OCI-LY7 (cell line): ENCODE results near the gene PDGFD. TPM values are rescaled to one million over a fixed set of nuclear protein-coding genes. Genes with fewer than 3 reads are reported as not detected.

ENCODE experiments used
- BruUV-seq: library from RNA; stranded (reverse); fragments of 400-500 nt; replicated peaks from 2 replicates; lab custom pipeline; 2021; lab: Mats Ljungman, UMichigan
- CTCF ChIA-PET: fragments of 300-600 bp; sonication (Branson Sonifier 250); formaldehyde crosslinking; loops from one replicate; lab custom pipeline; 2022; ENCODE audit warnings: antibody characterized with exemption; ENCODE audit not compliant: unreplicated experiment; lab: Charles Lee
- POLR2A ChIA-PET: fragments of 300-600 bp; sonication (Branson Sonifier 250); formaldehyde crosslinking; loops from one replicate; lab custom pipeline; 2022; ENCODE audit warnings: antibody characterized with exemption; lab: Charles Lee
- DNase-seq: peaks from one replicate; pipeline ENCODE4 v3.0.0-alpha.2; 2015; ENCODE audit warnings: low spot score
- H2AFZ ChIP-seq: fragments of 200-600 bp; sonication (generic), shearing (Covaris generic); 2 replicates; pipeline ENCODE4 v1.6.1; 2014; ENCODE audit warnings: mild to moderate bottlenecking, antibody characterized with exemption, low read length, moderate library complexity
- H3K27ac ChIP-seq: fragments of 200-600 bp; sonication (generic); 2 replicates; pipeline ENCODE4 v1.5.1; 2014; ENCODE audit warnings: mixed run types, low read depth, mild to moderate bottlenecking, moderate library complexity, low read length, inconsistent platforms; ENCODE audit not compliant: poor library complexity, severe bottlenecking
- H3K36me3 ChIP-seq: fragments of 200-600 bp; sonication (generic); 2 replicates; pipeline ENCODE4 v1.6.1; 2014; ENCODE audit warnings: mild to moderate bottlenecking, antibody characterized with exemption, low read length, moderate library complexity, mixed read lengths; ENCODE audit not compliant: insufficient read depth
- H3K4me1 ChIP-seq: fragments of 200-600 bp; sonication (generic); 2 replicates; pipeline ENCODE4 v1.5.1; 2014; ENCODE audit warnings: mild to moderate bottlenecking, low read length; ENCODE audit not compliant: insufficient read depth, poor library complexity, severe bottlenecking
- H3K4me2 ChIP-seq: fragments of 200-600 bp; sonication (generic); 2 replicates; pipeline ENCODE4 v1.6.1; 2014; ENCODE audit warnings: mild to moderate bottlenecking, low read length
- H3K4me3 ChIP-seq: fragments of 200-600 bp; sonication (generic); 2 replicates; pipeline ENCODE4 v1.5.1; 2014; ENCODE audit warnings: mild to moderate bottlenecking, low read depth, low read length; ENCODE audit not compliant: poor library complexity, severe bottlenecking
- H3K79me2 ChIP-seq: fragments of 200-600 bp; sonication (generic); 2 replicates; pipeline ENCODE4 v1.6.1; 2016; ENCODE audit warnings: low read depth, mild to moderate bottlenecking, low read length, moderate library complexity, mixed read lengths; ENCODE audit not compliant: insufficient read depth
- H3K9me2 ChIP-seq: fragments of 200-600 bp; sonication (generic); 2 replicates; pipeline ENCODE4 v1.6.1; 2016; ENCODE audit warnings: mild to moderate bottlenecking, low read length, mixed read lengths; ENCODE audit not compliant: insufficient read depth
- H3K9me3 ChIP-seq: fragments of 200-600 bp; sonication (generic); 2 replicates; pipeline ENCODE4 v1.6.1; 2014; ENCODE audit warnings: mild to moderate bottlenecking, mixed run types, low read length, mixed read lengths
- H4K20me1 ChIP-seq: fragments of 200-600 bp; sonication (generic); 2 replicates; pipeline ENCODE4 v1.6.1; 2014; ENCODE audit warnings: mild to moderate bottlenecking, antibody characterized with exemption, low read length, moderate library complexity, mixed read lengths; ENCODE audit not compliant: insufficient read depth
- EZH2phosphoT487 ChIP-seq: fragments of 200-600 bp; sonication (generic); IDR thresholded peaks from 2 replicates; pipeline ENCODE4 v1.6.1; 2018; ENCODE audit warnings: low read depth, borderline replicate concordance, mild to moderate bottlenecking, mixed run types, antibody characterized with exemption, low read length, moderate library complexity, mixed read lengths
- intact Hi-C: fragments of 100-400 bp; cut with micrococcal nuclease; formaldehyde crosslinking; loops from one replicate; pipeline ENCODE4 v1.10.0; 2022; ENCODE audit not compliant: unreplicated experiment
- total RNA-seq, 2 experiments: library from RNA; depleted of rRNA in 1 of 2; stranded (reverse); fragments of >200 nt in 1 of 2; shearing (Covaris generic) in 1 of 2; gene quantifications; 2 replicates each; pipeline ENCODE4 v1.2.3, GENCODE V29; 2014 to 2022
- TF ChIP-seq, protein P1 (sequence below): fragments of 200-600 bp; sonication (generic); conservative IDR thresholded peaks from 2 replicates; pipeline ENCODE4 v1.5.1; 2014; ENCODE audit warnings: mild to moderate bottlenecking, antibody characterized with exemption, low read length, moderate library complexity, mixed read lengths

The PDGFD gene
- total RNA-seq, 2 experiments from 2014 or later, result 1.0 to 6.0 TPM

DNA sequence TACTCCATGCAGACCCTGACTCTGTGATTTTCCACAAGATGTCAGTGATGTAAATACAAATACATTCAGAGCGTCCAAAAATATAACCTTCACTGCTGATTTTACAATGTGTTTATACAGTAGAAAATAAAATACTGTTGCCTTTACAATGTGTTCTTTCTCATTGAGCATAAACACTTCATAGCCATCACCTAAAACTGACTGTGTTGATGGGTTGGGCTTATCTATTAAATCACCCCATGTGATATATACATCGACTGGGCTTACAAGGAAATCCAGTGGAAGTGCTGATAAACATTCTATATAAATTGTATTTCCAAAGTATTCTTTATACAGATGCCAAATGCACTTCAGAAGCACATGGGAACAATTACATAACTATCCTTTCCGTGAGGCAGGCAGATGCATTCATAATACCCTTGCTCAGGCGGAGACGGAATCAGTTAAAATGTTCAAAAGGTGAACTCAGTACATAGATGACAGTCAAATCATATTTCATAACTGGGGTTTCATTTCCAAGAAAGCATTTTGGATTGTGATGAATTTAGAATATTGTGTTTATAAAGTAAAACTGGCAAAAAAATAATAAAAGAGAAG lies 99.8 kb downstream of the PDGFD start:
- intact Hi-C loops, result no loop called here
- H3K4me3 ChIP-seq, result no peak overlapping the region
- no peaks in the 10 kb centered on the region for H3K79me2 ChIP-seq
- no peak for DNase-seq
- H3K4me1 ChIP-seq, result no peaks in the 10 kb centered on the region
- H3K36me3 ChIP-seq, result no peaks in the 10 kb centered on the region
- CTCF ChIA-PET, result no interaction called here
- POLR2A ChIA-PET, result no interaction called here
- H3K9me2 ChIP-seq, result no peaks in the 10 kb centered on the region
- no peak for TF ChIP-seq EZH2phosphoT487
- TF ChIP-seq, protein P1, sequence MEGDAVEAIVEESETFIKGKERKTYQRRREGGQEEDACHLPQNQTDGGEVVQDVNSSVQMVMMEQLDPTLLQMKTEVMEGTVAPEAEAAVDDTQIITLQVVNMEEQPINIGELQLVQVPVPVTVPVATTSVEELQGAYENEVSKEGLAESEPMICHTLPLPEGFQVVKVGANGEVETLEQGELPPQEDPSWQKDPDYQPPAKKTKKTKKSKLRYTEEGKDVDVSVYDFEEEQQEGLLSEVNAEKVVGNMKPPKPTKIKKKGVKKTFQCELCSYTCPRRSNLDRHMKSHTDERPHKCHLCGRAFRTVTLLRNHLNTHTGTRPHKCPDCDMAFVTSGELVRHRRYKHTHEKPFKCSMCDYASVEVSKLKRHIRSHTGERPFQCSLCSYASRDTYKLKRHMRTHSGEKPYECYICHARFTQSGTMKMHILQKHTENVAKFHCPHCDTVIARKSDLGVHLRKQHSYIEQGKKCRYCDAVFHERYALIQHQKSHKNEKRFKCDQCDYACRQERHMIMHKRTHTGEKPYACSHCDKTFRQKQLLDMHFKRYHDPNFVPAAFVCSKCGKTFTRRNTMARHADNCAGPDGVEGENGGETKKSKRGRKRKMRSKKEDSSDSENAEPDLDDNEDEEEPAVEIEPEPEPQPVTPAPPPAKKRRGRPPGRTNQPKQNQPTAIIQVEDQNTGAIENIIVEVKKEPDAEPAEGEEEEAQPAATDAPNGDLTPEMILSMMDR, result no peak
- H2AFZ ChIP-seq, result no peak overlapping the region
- no peaks in the 10 kb centered on the region for H4K20me1 ChIP-seq
- H3K4me2 ChIP-seq, result no peak overlapping the region
- BruUV-seq, result no TSS peak
- no peak overlapping the region for H3K27ac ChIP-seq
- no peaks in the 10 kb centered on the region for H3K9me3 ChIP-seq

DNA sequence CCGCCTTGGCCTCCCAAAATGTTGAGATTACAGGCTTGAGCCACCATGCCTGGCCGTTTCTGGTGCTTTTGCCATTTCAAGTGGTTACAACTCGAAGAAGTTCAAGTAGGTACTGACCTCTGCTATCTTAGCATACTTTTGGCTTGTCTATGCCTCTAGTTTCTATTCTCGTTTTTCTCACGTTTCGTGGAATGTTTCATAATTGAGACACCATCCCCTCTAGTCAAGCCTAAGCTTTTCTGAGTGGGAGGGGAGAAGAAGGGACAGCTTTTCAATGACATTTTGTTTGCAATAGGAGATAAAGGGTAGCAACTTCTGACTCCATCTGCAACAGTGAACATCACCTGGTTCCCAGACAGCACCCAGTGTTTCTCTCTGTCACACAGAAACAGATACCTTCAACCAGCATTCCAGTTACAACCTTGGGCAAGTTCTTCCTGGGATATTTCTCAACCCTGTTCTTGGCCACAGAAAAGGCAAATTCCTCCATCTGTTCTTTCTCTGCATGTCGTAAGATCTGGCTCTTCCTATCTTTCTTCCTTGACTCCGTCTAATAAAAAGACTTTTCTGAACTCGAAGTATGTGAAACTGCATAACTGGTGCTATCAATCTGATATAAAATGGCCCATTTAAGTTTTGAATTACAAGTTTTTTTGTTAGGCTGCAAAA lies 102.0 kb downstream of the PDGFD start:
- no peak overlapping the region for H3K4me3 ChIP-seq
- ChIA-PET CTCF (no interaction called here), POLR2A (no interaction called here)
- H3K9me2 ChIP-seq, result no peaks in the 10 kb centered on the region
- no peak overlapping the region for H2AFZ ChIP-seq
- no peak overlapping the region for H3K4me2 ChIP-seq
- H3K79me2 ChIP-seq, result no peaks in the 10 kb centered on the region
- TF ChIP-seq, protein P1, result no peak
- no peak for TF ChIP-seq EZH2phosphoT487
- no TSS peak for BruUV-seq
- no peaks in the 10 kb centered on the region for H4K20me1 ChIP-seq
- H3K4me1 ChIP-seq, result no peaks in the 10 kb centered on the region
- DNase-seq, result no peak
- intact Hi-C loops, result no loop called here
- H3K9me3 ChIP-seq, result no peaks in the 10 kb centered on the region
- H3K27ac ChIP-seq, result no peak overlapping the region
- no peaks in the 10 kb centered on the region for H3K36me3 ChIP-seq

DNA sequence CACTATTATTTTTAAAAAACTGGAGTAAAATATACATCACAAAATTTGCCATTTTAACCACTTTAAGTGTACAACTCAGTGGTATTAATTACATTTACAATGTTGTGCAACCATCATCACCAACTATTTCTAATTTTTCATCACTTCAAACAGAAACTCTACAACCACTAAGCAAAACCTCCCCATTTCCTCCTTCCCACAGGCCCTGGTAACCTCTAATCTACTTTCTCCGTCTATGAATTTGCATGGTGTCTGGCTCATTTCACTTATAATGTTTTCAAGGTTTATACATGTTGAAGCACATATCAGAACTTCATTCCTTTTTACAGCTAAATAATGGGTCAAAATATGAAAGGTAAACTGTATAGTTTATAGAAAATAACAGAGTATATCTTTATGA lies 103.1 kb downstream of the PDGFD start:
- no peak for DNase-seq
- BruUV-seq, result no TSS peak
- no peaks in the 10 kb centered on the region for H3K9me3 ChIP-seq
- ChIA-PET POLR2A (interaction anchor here (0.6 kb wide), 1 partner anchor 161 kb away, joined by 3 read pairs; no protein-coding TSS in a partner anchor), CTCF (no interaction called here)
- H3K4me2 ChIP-seq, result no peak overlapping the region
- H3K36me3 ChIP-seq, result no peaks in the 10 kb centered on the region
- no peak overlapping the region for H2AFZ ChIP-seq
- intact Hi-C loops, result no loop called here
- no peaks in the 10 kb centered on the region for H3K9me2 ChIP-seq
- no peaks in the 10 kb centered on the region for H3K4me1 ChIP-seq
- no peaks in the 10 kb centered on the region for H3K79me2 ChIP-seq
- no peak overlapping the region for H3K4me3 ChIP-seq
- no peaks in the 10 kb centered on the region for H4K20me1 ChIP-seq
- TF ChIP-seq, protein P1, result no peak
- no peak for TF ChIP-seq EZH2phosphoT487
- H3K27ac ChIP-seq, result no peak overlapping the region
